ENCODE data around the gene GRXCR1. TPM values are rescaled to one million over a fixed set of nuclear protein-coding genes. Genes with fewer than 3 reads are reported as not detected.

Gene GRXCR1
- total and polyA plus RNA-seq, 2 donors (not counting 1 experiment from before 2014, with no cell fraction given): not detected

DNA sequence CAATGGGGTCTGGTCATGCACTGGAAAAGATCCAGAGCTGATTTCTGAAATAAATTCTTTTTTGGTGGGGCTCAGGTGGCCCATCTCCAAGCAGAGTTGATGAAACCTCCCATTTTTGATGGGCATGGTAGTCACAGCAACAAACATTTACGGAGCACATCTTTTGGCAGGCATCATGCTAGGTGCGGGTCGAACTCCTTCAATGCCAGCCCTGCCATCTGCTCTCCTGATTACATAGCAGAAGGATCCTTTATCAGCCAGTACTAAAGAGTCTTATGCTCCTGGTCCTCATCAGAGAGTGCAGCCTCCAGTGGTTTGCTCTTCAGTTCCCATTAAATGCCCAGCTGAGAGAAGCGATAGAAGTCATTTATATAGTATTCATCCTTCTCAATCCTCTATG is 121.7 kb downstream of the GRXCR1 start:
- Histone ChIP-seq H4K20me1 (ENCODE audit: control insufficient read depth, extremely low read depth, insufficient read depth, low read length) (no peaks in the 10 kb centered on the region), H3K9ac (ENCODE audit: insufficient read depth, low read length) (no peak overlapping the region), H2AFZ (ENCODE audit: low read length) (no peak overlapping the region), H3K9me3 (ENCODE audit: control insufficient read depth, insufficient read depth, low read depth, low read length) (no peaks in the 10 kb centered on the region), H3K27me3 (ENCODE audit: control insufficient read depth, insufficient read depth, low read length) (no peaks in the 10 kb centered on the region), H3K4me3 (replicated peaks in 1 of 4; ENCODE audit: control extremely low read depth in 1 of 4, insufficient read depth in 1 of 4, low read depth in 3 of 4, low read length in 4 of 4) (no peak overlapping the region), H3K36me3 (ENCODE audit: control insufficient read depth, insufficient read depth, low read length) (no peaks in the 10 kb centered on the region), H3K4me1 (ENCODE audit: control insufficient read depth, extremely low read depth, insufficient read depth, low read length) (no peaks in the 10 kb centered on the region), H3K79me2 (ENCODE audit: control insufficient read depth, insufficient read depth, low read length) (no peaks in the 10 kb centered on the region), H3K4me2 (ENCODE audit: extremely low read depth, insufficient read depth, low read length) (no peak overlapping the region), H3K27ac (ENCODE audit: insufficient read depth, low read length) (no peak overlapping the region)
- TF ChIP-seq, protein P1, sequence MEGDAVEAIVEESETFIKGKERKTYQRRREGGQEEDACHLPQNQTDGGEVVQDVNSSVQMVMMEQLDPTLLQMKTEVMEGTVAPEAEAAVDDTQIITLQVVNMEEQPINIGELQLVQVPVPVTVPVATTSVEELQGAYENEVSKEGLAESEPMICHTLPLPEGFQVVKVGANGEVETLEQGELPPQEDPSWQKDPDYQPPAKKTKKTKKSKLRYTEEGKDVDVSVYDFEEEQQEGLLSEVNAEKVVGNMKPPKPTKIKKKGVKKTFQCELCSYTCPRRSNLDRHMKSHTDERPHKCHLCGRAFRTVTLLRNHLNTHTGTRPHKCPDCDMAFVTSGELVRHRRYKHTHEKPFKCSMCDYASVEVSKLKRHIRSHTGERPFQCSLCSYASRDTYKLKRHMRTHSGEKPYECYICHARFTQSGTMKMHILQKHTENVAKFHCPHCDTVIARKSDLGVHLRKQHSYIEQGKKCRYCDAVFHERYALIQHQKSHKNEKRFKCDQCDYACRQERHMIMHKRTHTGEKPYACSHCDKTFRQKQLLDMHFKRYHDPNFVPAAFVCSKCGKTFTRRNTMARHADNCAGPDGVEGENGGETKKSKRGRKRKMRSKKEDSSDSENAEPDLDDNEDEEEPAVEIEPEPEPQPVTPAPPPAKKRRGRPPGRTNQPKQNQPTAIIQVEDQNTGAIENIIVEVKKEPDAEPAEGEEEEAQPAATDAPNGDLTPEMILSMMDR (conservative IDR thresholded peaks at IDR 0.05 in 1 of 2, IDR thresholded peaks at IDR 0.05 in 1 of 2; ENCODE audit: low read depth in 1 of 2, low read length in 2 of 2): no peak
- no peak for TF ChIP-seq EZH2 (IDR thresholded peaks at IDR 0.05; ENCODE audit: low read length, missing control alignments)
- DNase-seq (ENCODE audit: low read depth in 2 of 2): no peak

- Histone ChIP-seq H4K20me1 (ENCODE audit: control insufficient read depth, extremely low read depth, insufficient read depth, low read length) (no peaks in the 10 kb centered on the region), H3K4me2 (ENCODE audit: extremely low read depth, insufficient read depth, low read length) (no peak overlapping the region), H3K36me3 (ENCODE audit: control insufficient read depth, insufficient read depth, low read length) (no peaks in the 10 kb centered on the region), H3K4me1 (ENCODE audit: control insufficient read depth, extremely low read depth, insufficient read depth, low read length) (no peaks in the 10 kb centered on the region), H3K4me3 (replicated peaks in 1 of 4; ENCODE audit: control extremely low read depth in 1 of 4, insufficient read depth in 1 of 4, low read depth in 3 of 4, low read length in 4 of 4) (no peak overlapping the region), H3K9ac (ENCODE audit: insufficient read depth, low read length) (no peak overlapping the region), H3K9me3 (ENCODE audit: control insufficient read depth, insufficient read depth, low read depth, low read length) (no peaks in the 10 kb centered on the region), H3K27ac (ENCODE audit: insufficient read depth, low read length) (no peak overlapping the region), H3K79me2 (ENCODE audit: control insufficient read depth, insufficient read depth, low read length) (no peaks in the 10 kb centered on the region), H2AFZ (ENCODE audit: low read length) (no peak overlapping the region), H3K27me3 (ENCODE audit: control insufficient read depth, insufficient read depth, low read length) (no peaks in the 10 kb centered on the region)
- no peak for TF ChIP-seq EZH2 (IDR thresholded peaks at IDR 0.05; ENCODE audit: low read length, missing control alignments)
- no peak for DNase-seq (ENCODE audit: low read depth in 2 of 2)
Observed at GRCh38 chr4:43041632-43042031, 149.1 kb downstream of the GRXCR1 start.

GRCh38 chr4:43047058-43047457 is 154.5 kb downstream of the GRXCR1 start:
- no peaks in the 10 kb centered on the region for H3K79me2 ChIP-seq (ENCODE audit: control insufficient read depth, insufficient read depth, low read length)
- H4K20me1 ChIP-seq (ENCODE audit: control insufficient read depth, extremely low read depth, insufficient read depth, low read length): no peaks in the 10 kb centered on the region
- H3K9ac ChIP-seq (ENCODE audit: insufficient read depth, low read length): no peak overlapping the region
- no peak overlapping the region for H3K4me2 ChIP-seq (ENCODE audit: extremely low read depth, insufficient read depth, low read length)
- no peak overlapping the region for H3K4me3 ChIP-seq (replicated peaks in 1 of 4; ENCODE audit: control extremely low read depth in 1 of 4, insufficient read depth in 1 of 4, low read depth in 3 of 4, low read length in 4 of 4)
- no peaks in the 10 kb centered on the region for H3K4me1 ChIP-seq (ENCODE audit: control insufficient read depth, extremely low read depth, insufficient read depth, low read length)
- no peak overlapping the region for H2AFZ ChIP-seq (ENCODE audit: low read length)
- no peak overlapping the region for H3K27ac ChIP-seq (ENCODE audit: insufficient read depth, low read length)
- no peaks in the 10 kb centered on the region for H3K27me3 ChIP-seq (ENCODE audit: control insufficient read depth, insufficient read depth, low read length)
- TF ChIP-seq, protein P1 (conservative IDR thresholded peaks at IDR 0.05 in 1 of 2, IDR thresholded peaks at IDR 0.05 in 1 of 2; ENCODE audit: low read depth in 1 of 2, low read length in 2 of 2): no peak
- no peak for TF ChIP-seq EZH2 (IDR thresholded peaks at IDR 0.05; ENCODE audit: low read length, missing control alignments)
- H3K36me3 ChIP-seq (ENCODE audit: control insufficient read depth, insufficient read depth, low read length): no peaks in the 10 kb centered on the region
- no peak for DNase-seq (ENCODE audit: low read depth in 2 of 2)
- H3K9me3 ChIP-seq (ENCODE audit: control insufficient read depth, insufficient read depth, low read depth, low read length): no peaks in the 10 kb centered on the region
